ENCODE results near the gene IQCM.

The IQCM gene

GRCh38 chr4:149835280-149835679, 19.6 kb upstream of the IQCM start:
- no peaks in the 10 kb centered on the region for H4K20me1 ChIP-seq (ENCODE audit: insufficient read depth, low read length, poor library complexity, severe bottlenecking)
- H3K4me2 ChIP-seq (ENCODE audit: low read depth, low read length, poor library complexity, severe bottlenecking), result no peak overlapping the region
- H2AFZ ChIP-seq (ENCODE audit: low read length), result no peak overlapping the region
- H3K9me2 ChIP-seq (replicated peaks; ENCODE audit: low read depth, low read length), result no peaks in the 10 kb centered on the region
- H3K9ac ChIP-seq (ENCODE audit: low read depth, low read length, poor library complexity, severe bottlenecking), result no peak overlapping the region
- H3F3A ChIP-seq (ENCODE audit: low read depth), result no peaks in the 10 kb centered on the region
- H3K36me3 ChIP-seq (ENCODE audit: insufficient read depth, low read length), result no peaks in the 10 kb centered on the region
- TF ChIP-seq EZH2phosphoT487 (IDR thresholded peaks at IDR 0.05; ENCODE audit: borderline replicate concordance) (no peak), CTCF (conservative IDR thresholded peaks at IDR 0.05; ENCODE audit: low read length) (no peak)
- no peaks in the 10 kb centered on the region for H3K4me1 ChIP-seq (ENCODE audit: insufficient read depth, low read length, poor library complexity, severe bottlenecking)
- no peaks in the 10 kb centered on the region for H3K79me2 ChIP-seq (ENCODE audit: insufficient read depth, low read length)
- H3K9me3 ChIP-seq (ENCODE audit: insufficient read depth, low read depth, low read length), result no peaks in the 10 kb centered on the region
- H3K27me3 ChIP-seq (ENCODE audit: insufficient read depth, low read length, poor library complexity, severe bottlenecking), result no peaks in the 10 kb centered on the region
- no peak overlapping the region for H3K4me3 ChIP-seq (ENCODE audit: low read length, poor library complexity, severe bottlenecking)

DNA sequence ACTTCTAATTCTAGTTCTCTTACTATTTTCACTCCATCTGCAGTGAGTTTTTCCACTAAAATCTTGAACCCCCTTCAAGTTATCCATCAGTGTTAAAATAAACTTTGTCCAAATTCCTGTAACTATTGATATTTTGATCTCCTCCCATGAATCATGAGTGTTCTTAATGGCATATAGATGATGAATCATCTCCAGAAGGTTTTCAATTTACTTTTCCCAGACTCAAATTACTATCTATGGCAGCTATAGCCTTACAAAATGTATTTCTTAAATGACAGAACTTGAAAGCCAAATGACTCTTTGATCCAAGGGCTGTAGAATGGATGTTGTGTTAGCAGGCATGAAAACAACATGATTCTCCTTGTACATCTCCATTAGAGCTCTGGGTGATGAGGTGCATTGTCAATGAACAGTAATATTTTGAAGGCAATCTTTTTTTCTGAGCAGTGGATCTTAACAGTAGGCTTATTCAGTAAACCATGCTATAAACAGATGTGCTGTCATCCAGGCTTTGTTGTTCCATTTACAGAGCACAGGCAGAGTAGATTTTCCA, 16.1 kb upstream of the IQCM start:
- H3K4me1 ChIP-seq (ENCODE audit: insufficient read depth, low read length, poor library complexity, severe bottlenecking), result no peaks in the 10 kb centered on the region
- H3K36me3 ChIP-seq (ENCODE audit: insufficient read depth, low read length), result no peaks in the 10 kb centered on the region
- no peak overlapping the region for H3K4me3 ChIP-seq (ENCODE audit: low read length, poor library complexity, severe bottlenecking)
- no peaks in the 10 kb centered on the region for H3K9me2 ChIP-seq (replicated peaks; ENCODE audit: low read depth, low read length)
- TF ChIP-seq EZH2phosphoT487 (IDR thresholded peaks at IDR 0.05; ENCODE audit: borderline replicate concordance) (no peak), CTCF (conservative IDR thresholded peaks at IDR 0.05; ENCODE audit: low read length) (no peak)
- no peaks in the 10 kb centered on the region for H3K27me3 ChIP-seq (ENCODE audit: insufficient read depth, low read length, poor library complexity, severe bottlenecking)
- H2AFZ ChIP-seq (ENCODE audit: low read length), result no peak overlapping the region
- no peaks in the 10 kb centered on the region for H4K20me1 ChIP-seq (ENCODE audit: insufficient read depth, low read length, poor library complexity, severe bottlenecking)
- no peaks in the 10 kb centered on the region for H3K79me2 ChIP-seq (ENCODE audit: insufficient read depth, low read length)
- no peak overlapping the region for H3K4me2 ChIP-seq (ENCODE audit: low read depth, low read length, poor library complexity, severe bottlenecking)
- no peak overlapping the region for H3K9ac ChIP-seq (ENCODE audit: low read depth, low read length, poor library complexity, severe bottlenecking)
- H3K9me3 ChIP-seq (ENCODE audit: insufficient read depth, low read depth, low read length), result no peaks in the 10 kb centered on the region; the same call in 1 of the 2 replicates
- no peaks in the 10 kb centered on the region for H3F3A ChIP-seq (ENCODE audit: low read depth)

DNA sequence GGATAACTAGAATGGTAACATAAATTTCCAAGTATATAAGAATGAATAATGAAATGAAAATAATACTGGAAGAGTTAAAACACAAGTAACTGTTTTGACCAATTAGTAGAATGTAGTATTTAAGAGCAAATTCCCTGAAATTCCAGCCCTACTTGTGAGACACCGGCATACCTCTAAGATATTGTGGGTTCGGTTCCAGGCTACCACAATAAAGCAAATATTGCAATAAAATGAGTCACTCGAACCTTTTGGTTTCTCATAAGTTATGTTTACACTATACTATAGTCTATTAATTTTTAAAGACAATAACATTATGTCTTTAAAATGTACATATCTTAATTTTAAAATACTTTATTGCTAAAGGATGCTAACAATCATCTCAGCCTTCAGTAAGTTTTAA, 15.2 kb upstream of the IQCM start:
- no peaks in the 10 kb centered on the region for H3F3A ChIP-seq (ENCODE audit: low read depth)
- no peaks in the 10 kb centered on the region for H3K79me2 ChIP-seq (ENCODE audit: insufficient read depth, low read length)
- no peak overlapping the region for H3K9ac ChIP-seq (ENCODE audit: low read depth, low read length, poor library complexity, severe bottlenecking)
- H3K4me3 ChIP-seq (ENCODE audit: low read length, poor library complexity, severe bottlenecking), result no peak overlapping the region
- no peaks in the 10 kb centered on the region for H4K20me1 ChIP-seq (ENCODE audit: insufficient read depth, low read length, poor library complexity, severe bottlenecking)
- no peaks in the 10 kb centered on the region for H3K27me3 ChIP-seq (ENCODE audit: insufficient read depth, low read length, poor library complexity, severe bottlenecking)
- no peak overlapping the region for H3K4me2 ChIP-seq (ENCODE audit: low read depth, low read length, poor library complexity, severe bottlenecking)
- H3K9me2 ChIP-seq (replicated peaks; ENCODE audit: low read depth, low read length), result no peaks in the 10 kb centered on the region
- TF ChIP-seq CTCF (conservative IDR thresholded peaks at IDR 0.05; ENCODE audit: low read length) (no peak), EZH2phosphoT487 (IDR thresholded peaks at IDR 0.05; ENCODE audit: borderline replicate concordance) (no peak)
- H3K4me1 ChIP-seq (ENCODE audit: insufficient read depth, low read length, poor library complexity, severe bottlenecking), result no peaks in the 10 kb centered on the region
- no peaks in the 10 kb centered on the region; the same call in 1 of the 2 replicates for H3K9me3 ChIP-seq (ENCODE audit: insufficient read depth, low read depth, low read length)
- no peaks in the 10 kb centered on the region for H3K36me3 ChIP-seq (ENCODE audit: insufficient read depth, low read length)
- H2AFZ ChIP-seq (ENCODE audit: low read length), result no peak overlapping the region

Data from Loucy (cell line).